Measurements from ENCODE around the gene ZNF506. TPM values are rescaled to one million over a fixed set of nuclear protein-coding genes. Genes with fewer than 3 reads are reported as not detected.
"Not testable (repeated sequence)": the region's sequence is repeated elsewhere in the genome, so short reads cannot be mapped to it uniquely, and the experiment has no call there.

The ZNF506 gene
- total and polyA plus RNA-seq, 2 donors (not counting 3 experiments of a cell fraction or from before 2014, with no cell fraction given), result 6.4 to 10.7 TPM

DNA sequence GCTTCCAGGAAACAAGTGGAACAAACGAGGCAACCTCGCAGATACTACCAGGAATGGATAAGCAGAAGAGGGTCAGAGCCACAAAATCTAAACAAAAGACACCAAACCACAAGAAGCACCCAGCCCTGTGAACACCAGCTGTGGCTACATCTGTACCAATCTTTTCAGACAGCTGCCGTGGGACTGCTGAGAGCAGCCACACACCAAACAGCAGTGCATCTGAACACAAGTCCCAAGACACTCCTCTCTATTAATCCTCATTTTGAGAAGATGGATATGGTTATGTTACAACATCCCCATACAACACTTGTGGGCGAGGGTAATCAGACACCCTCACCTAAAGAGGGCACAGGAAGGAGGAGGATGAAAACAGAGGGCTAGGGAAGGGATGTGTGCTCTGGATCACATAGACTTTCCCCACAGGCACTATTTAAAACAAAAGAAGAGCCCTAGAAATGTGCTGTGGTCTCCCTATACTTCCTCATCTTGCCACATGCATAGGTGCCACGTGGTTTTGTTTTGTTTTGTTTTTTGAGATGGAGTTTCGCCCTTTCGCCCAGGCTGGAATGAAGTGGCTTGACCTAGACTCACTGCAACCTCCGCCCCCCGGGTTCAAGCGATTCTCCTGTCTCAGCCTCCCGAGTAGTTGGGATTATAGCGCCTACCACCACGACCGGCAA lies 47.1 kb downstream of the ZNF506 start:
- no peak for DNase-seq (ENCODE audit: low read depth, low spot score)
- TF ChIP-seq POLR2A (IDR thresholded peaks at IDR 0.05; ENCODE audit: low read depth, low read length), result no peak
- no peak for TF ChIP-seq EZH2 (IDR thresholded peaks at IDR 0.05; ENCODE audit: borderline replicate concordance, low read depth, low read length, severe bottlenecking)
- TF ChIP-seq MYC (IDR thresholded peaks at IDR 0.05; ENCODE audit: low read depth, low read length), result no peak
- TF ChIP-seq POLR2AphosphoS5 (IDR thresholded peaks at IDR 0.05; ENCODE audit: insufficient read depth, low read depth, low read length), result no peak
- no peak for TF ChIP-seq FOS (IDR thresholded peaks at IDR 0.05; ENCODE audit: borderline replicate concordance, insufficient read depth, low read length)
- TF ChIP-seq GATA2 (IDR thresholded peaks at IDR 0.05; ENCODE audit: insufficient read depth, insufficient read length, low read depth, low read length), result no peak
- no peak for TF ChIP-seq JUN (IDR thresholded peaks at IDR 0.05; ENCODE audit: borderline replicate concordance, insufficient read depth, insufficient read length, low read depth)
- TF ChIP-seq, protein P1, sequence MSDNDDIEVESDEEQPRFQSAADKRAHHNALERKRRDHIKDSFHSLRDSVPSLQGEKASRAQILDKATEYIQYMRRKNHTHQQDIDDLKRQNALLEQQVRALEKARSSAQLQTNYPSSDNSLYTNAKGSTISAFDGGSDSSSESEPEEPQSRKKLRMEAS (IDR thresholded peaks at IDR 0.05; ENCODE audit: insufficient read depth, insufficient read length), result no peak
- TF ChIP-seq, protein P2, sequence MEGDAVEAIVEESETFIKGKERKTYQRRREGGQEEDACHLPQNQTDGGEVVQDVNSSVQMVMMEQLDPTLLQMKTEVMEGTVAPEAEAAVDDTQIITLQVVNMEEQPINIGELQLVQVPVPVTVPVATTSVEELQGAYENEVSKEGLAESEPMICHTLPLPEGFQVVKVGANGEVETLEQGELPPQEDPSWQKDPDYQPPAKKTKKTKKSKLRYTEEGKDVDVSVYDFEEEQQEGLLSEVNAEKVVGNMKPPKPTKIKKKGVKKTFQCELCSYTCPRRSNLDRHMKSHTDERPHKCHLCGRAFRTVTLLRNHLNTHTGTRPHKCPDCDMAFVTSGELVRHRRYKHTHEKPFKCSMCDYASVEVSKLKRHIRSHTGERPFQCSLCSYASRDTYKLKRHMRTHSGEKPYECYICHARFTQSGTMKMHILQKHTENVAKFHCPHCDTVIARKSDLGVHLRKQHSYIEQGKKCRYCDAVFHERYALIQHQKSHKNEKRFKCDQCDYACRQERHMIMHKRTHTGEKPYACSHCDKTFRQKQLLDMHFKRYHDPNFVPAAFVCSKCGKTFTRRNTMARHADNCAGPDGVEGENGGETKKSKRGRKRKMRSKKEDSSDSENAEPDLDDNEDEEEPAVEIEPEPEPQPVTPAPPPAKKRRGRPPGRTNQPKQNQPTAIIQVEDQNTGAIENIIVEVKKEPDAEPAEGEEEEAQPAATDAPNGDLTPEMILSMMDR (IDR thresholded peaks at IDR 0.05; ENCODE audit: extremely low read depth in 1 of 2, insufficient read depth in 1 of 2, low read depth in 1 of 2, low read length in 2 of 2), result no peak
- Histone ChIP-seq H3K27me3 (ENCODE audit: control insufficient read depth in 2 of 2, insufficient read depth in 2 of 2, low read length in 2 of 2) (no peaks in the 10 kb centered on the region), H2AFZ (ENCODE audit: low read depth, low read length) (no peak overlapping the region), H3K9ac (replicated peaks; ENCODE audit: extremely low read depth, insufficient read depth, low read length) (no peak overlapping the region), H4K20me1 (replicated peaks; ENCODE audit: control insufficient read depth, extremely low read depth, insufficient read depth, low read length) (no peaks in the 10 kb centered on the region), H3K9me1 (replicated peaks; ENCODE audit: control insufficient read depth, extremely low read depth, insufficient read depth, low read length) (no peaks in the 10 kb centered on the region), H3K4me2 (ENCODE audit: insufficient read depth, low read length) (no peak overlapping the region), H3K36me3 (ENCODE audit: control insufficient read depth in 2 of 2, extremely low read depth in 1 of 2, insufficient read depth in 2 of 2, low read length in 2 of 2) (no peaks in the 10 kb centered on the region), H3K4me1 (ENCODE audit: control insufficient read depth, extremely low read depth, insufficient read depth, low read length) (peaks cover 10% of the 10 kb centered on the region), H3K9me3 (replicated peaks; ENCODE audit: control insufficient read depth, insufficient read depth, low read length) (no peaks in the 10 kb centered on the region), H3K27ac (ENCODE audit: insufficient read depth, low read depth, low read length) (no peak overlapping the region), H3K4me3 (replicated peaks in 1 of 3; ENCODE audit: insufficient read depth in 1 of 3, low read depth in 1 of 3, low read length in 3 of 3) (no peak overlapping the region), H3K79me2 (ENCODE audit: control insufficient read depth, insufficient read depth, low read length) (no peaks in the 10 kb centered on the region)
- CTCF ChIA-PET, result no interaction called here
- FAIRE-seq, result no peak
- BruUV-seq (replicated peaks), result no TSS peak
- POLR2A ChIA-PET, result no interaction called here
- intact Hi-C loops (cut with micrococcal nuclease), result loop anchor here (5.0 kb wide), 2 partner anchors 93 to 393 kb away; partner anchors contain the start of genes ZNF253 and ZNF486
- dilution Hi-C loops (cut with MboI; ENCODE audit: extremely low pct_ligation_motif_present, low sequenced_read_pairs), result no loop called here

DNA sequence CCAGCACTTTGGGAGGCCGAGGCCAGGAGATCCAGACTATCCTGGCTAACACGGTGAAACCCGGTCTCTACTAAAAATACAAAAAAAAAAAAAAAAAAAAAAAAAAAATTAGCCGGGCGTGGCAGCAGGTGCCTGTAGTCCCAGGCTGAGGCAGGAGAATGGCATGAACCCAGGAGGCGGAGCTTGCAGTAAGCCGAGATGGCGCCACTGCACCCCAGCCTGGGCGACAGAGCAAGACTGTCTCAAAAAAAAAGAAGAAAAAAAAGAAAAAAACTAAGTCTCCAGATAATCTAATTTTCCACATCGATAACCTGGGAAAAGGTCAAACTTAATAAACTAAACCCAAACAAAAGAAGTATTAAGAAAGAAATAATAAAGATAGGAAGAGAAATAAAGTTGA lies 49.6 kb downstream of the ZNF506 start:
- H3K9ac ChIP-seq (replicated peaks; ENCODE audit: extremely low read depth, insufficient read depth, low read length); H3K9me1 ChIP-seq (replicated peaks; ENCODE audit: control insufficient read depth, extremely low read depth, insufficient read depth, low read length); H3K4me1 ChIP-seq (ENCODE audit: control insufficient read depth, extremely low read depth, insufficient read depth, low read length); H3K4me3 ChIP-seq (replicated peaks in 1 of 3; ENCODE audit: insufficient read depth in 1 of 3, low read depth in 1 of 3, low read length in 3 of 3); FAIRE-seq; H3K27ac ChIP-seq (ENCODE audit: insufficient read depth, low read depth, low read length); H3K36me3 ChIP-seq (ENCODE audit: control insufficient read depth in 2 of 2, extremely low read depth in 1 of 2, insufficient read depth in 2 of 2, low read length in 2 of 2); H3K79me2 ChIP-seq (ENCODE audit: control insufficient read depth, insufficient read depth, low read length); H2AFZ ChIP-seq (ENCODE audit: low read depth, low read length); DNase-seq (ENCODE audit: low read depth, low spot score); H3K4me2 ChIP-seq (ENCODE audit: insufficient read depth, low read length); H3K9me3 ChIP-seq (replicated peaks; ENCODE audit: control insufficient read depth, insufficient read depth, low read length); BruUV-seq (replicated peaks); H4K20me1 ChIP-seq (replicated peaks; ENCODE audit: control insufficient read depth, extremely low read depth, insufficient read depth, low read length); H3K27me3 ChIP-seq (ENCODE audit: control insufficient read depth in 2 of 2, insufficient read depth in 2 of 2, low read length in 2 of 2); intact Hi-C loops (cut with micrococcal nuclease); dilution Hi-C loops (cut with MboI; ENCODE audit: extremely low pct_ligation_motif_present, low sequenced_read_pairs); POLR2A ChIA-PET: not testable (repeated sequence)
- CTCF ChIA-PET, result interaction anchor here (0.9 kb wide), 1 partner anchor 18 kb away, joined by 3 read pairs; no protein-coding TSS in a partner anchor

DNA sequence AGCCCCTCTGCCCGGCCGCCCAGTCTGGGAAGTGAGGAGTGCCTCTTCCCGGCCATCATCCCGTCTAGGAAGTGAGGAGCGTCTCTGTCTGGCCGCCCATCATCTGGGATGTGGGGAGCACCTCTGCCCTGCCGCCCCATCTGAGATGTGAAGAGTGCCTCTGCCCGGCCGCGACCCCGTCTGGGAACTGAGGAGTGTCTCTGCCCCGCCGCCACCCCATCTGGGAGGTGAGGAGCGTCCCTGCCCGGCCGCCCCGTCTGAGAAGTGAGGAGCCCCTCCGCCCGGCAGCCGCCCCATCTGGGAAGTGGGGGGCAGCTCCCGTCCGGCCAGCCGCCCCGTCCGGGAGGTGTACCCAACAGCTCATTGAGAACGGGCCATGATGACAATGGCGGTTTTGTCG lies 51.6 kb downstream of the ZNF506 start:
- CTCF ChIA-PET; H3K9me3 ChIP-seq (replicated peaks; ENCODE audit: control insufficient read depth, insufficient read depth, low read length); H4K20me1 ChIP-seq (replicated peaks; ENCODE audit: control insufficient read depth, extremely low read depth, insufficient read depth, low read length); H3K79me2 ChIP-seq (ENCODE audit: control insufficient read depth, insufficient read depth, low read length); H3K9ac ChIP-seq (replicated peaks; ENCODE audit: extremely low read depth, insufficient read depth, low read length); H3K4me1 ChIP-seq (ENCODE audit: control insufficient read depth, extremely low read depth, insufficient read depth, low read length); H3K4me2 ChIP-seq (ENCODE audit: insufficient read depth, low read length); H3K27me3 ChIP-seq (ENCODE audit: control insufficient read depth in 2 of 2, insufficient read depth in 2 of 2, low read length in 2 of 2); dilution Hi-C loops (cut with MboI; ENCODE audit: extremely low pct_ligation_motif_present, low sequenced_read_pairs); BruUV-seq (replicated peaks); H3K9me1 ChIP-seq (replicated peaks; ENCODE audit: control insufficient read depth, extremely low read depth, insufficient read depth, low read length); DNase-seq (ENCODE audit: low read depth, low spot score); intact Hi-C loops (cut with micrococcal nuclease); H2AFZ ChIP-seq (ENCODE audit: low read depth, low read length); H3K36me3 ChIP-seq (ENCODE audit: control insufficient read depth in 2 of 2, extremely low read depth in 1 of 2, insufficient read depth in 2 of 2, low read length in 2 of 2); H3K4me3 ChIP-seq (replicated peaks in 1 of 3; ENCODE audit: insufficient read depth in 1 of 3, low read depth in 1 of 3, low read length in 3 of 3); POLR2A ChIA-PET; H3K27ac ChIP-seq (ENCODE audit: insufficient read depth, low read depth, low read length); FAIRE-seq: not testable (repeated sequence)

Measured in endothelial cell of umbilical vein (primary cell).